ENCODE data around the gene ADAM15.

DNA sequence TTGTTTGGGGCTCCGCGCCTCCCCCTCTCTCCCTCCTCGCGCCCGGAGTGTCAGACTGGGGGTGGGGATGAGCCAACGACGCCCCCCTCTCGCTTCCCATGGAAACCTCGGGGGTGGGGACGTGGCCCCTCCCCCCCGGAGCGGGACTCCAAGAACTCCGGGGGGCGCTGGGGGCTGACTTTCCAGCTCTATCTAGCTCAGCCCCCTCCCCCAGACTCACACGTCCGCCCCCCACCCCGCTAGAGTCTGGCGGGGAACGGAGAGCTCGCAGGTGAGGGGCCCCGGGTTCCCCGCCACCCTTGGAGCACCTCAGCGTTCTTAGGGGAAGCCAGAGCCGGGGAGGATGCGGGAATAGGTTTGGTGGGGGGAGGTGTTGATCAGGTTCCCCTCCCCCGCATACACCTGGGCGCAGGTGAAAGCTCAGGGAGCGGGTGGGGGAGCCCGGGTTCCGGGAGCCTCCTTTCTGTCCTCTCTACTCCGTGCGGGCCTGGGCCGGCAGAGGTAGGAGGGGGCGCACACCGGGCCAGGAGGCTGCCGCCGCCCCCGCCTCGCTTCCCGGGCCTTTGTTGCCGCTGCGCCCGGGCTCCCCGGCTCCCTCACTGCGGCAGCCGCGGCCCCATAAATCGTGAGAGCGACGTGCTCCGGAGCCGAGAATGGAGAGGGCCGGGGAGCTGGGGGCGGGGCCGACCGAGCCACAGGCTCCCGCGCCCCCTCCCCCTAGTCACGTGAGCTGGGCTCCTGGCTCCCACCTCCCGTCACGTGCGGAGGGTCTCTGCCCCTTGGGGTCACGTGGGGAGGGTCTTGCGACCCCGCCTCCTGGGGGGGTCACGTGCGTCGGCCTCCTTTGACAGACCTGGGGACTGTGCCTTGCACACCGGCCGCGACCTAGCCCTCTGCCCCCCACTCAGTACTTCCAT, 29.5 kb downstream of the ADAM15 start:
- TF ChIP-seq, protein P1, sequence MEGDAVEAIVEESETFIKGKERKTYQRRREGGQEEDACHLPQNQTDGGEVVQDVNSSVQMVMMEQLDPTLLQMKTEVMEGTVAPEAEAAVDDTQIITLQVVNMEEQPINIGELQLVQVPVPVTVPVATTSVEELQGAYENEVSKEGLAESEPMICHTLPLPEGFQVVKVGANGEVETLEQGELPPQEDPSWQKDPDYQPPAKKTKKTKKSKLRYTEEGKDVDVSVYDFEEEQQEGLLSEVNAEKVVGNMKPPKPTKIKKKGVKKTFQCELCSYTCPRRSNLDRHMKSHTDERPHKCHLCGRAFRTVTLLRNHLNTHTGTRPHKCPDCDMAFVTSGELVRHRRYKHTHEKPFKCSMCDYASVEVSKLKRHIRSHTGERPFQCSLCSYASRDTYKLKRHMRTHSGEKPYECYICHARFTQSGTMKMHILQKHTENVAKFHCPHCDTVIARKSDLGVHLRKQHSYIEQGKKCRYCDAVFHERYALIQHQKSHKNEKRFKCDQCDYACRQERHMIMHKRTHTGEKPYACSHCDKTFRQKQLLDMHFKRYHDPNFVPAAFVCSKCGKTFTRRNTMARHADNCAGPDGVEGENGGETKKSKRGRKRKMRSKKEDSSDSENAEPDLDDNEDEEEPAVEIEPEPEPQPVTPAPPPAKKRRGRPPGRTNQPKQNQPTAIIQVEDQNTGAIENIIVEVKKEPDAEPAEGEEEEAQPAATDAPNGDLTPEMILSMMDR (IDR thresholded peaks at IDR 0.05) = no peak
- no peak for TF ChIP-seq POLR2AphosphoS5 (IDR thresholded peaks at IDR 0.05)
- TF ChIP-seq POLR2A (IDR thresholded peaks at IDR 0.05) = no peak
